PC-9 (cell line): ENCODE data around the gene SLC44A4.

Source experiments
- EZH2 ChIP-seq: fragments of 200-600 bp; sonication (generic); IDR thresholded peaks from 2 replicates; pipeline ENCODE4 v1.8.0; 2017; ENCODE audit warnings: antibody characterized with exemption, low read depth
- TF ChIP-seq, protein P1 (sequence below): fragments of 200-600 bp; sonication (generic); conservative IDR thresholded peaks from 2 replicates; pipeline ENCODE4 v1.6.1; 2017; ENCODE audit warnings: mixed run types, antibody characterized with exemption, mild to moderate bottlenecking, moderate library complexity

DNA sequence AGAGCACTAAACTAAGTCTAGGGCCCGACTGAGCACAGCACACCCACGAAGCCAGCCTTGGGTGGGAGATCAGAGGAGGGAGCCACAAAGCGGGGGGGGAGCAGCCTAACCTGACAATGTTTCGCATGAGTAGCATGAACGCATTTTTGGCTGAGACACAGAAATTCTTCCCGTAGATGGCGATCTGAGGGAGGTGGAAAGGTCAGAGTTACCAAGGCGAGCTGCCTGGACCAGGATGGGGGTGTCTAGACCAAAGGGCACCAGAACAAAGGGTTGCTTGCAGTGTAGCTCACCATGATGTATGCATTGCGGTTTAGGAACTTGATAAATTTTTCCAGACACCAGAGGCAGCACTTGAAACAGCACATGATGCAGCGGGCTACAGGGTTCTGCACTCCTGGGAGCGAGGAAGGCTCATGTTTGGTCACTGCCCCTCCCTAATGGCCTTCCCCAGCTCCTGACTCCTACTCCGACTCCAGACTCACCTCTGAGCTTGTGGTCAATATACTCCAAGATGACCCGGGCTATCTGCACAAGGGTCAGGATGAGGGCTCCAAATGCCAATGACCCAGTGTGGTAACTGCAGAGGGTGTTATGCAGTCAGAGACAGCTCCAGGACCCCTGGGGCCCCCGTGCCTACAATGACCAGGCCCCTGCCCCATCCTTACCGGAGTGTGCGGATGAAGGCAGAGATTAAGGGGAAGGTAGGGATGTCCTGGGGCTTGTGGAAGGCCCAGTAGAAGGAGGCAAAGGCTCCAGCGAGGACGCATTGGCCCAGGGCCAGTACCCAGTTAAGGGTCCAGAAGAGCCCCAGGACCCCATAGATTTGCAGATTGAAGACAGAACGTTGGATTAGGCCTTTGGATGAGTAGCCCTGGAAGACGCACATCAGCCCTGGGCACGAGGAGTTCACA lies 13.3 kb downstream of the SLC44A4 start:
- TF ChIP-seq, protein P1, sequence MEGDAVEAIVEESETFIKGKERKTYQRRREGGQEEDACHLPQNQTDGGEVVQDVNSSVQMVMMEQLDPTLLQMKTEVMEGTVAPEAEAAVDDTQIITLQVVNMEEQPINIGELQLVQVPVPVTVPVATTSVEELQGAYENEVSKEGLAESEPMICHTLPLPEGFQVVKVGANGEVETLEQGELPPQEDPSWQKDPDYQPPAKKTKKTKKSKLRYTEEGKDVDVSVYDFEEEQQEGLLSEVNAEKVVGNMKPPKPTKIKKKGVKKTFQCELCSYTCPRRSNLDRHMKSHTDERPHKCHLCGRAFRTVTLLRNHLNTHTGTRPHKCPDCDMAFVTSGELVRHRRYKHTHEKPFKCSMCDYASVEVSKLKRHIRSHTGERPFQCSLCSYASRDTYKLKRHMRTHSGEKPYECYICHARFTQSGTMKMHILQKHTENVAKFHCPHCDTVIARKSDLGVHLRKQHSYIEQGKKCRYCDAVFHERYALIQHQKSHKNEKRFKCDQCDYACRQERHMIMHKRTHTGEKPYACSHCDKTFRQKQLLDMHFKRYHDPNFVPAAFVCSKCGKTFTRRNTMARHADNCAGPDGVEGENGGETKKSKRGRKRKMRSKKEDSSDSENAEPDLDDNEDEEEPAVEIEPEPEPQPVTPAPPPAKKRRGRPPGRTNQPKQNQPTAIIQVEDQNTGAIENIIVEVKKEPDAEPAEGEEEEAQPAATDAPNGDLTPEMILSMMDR = no peak
- no peak for TF ChIP-seq EZH2
